ENCODE results near the gene HABP4.

Gene HABP4

GRCh38 chr9:96510258-96510657 is 60.3 kb downstream of the HABP4 start:
- no peak for TF ChIP-seq CTCF (IDR thresholded peaks at IDR 0.05; ENCODE audit: control insufficient read depth, extremely low read depth, insufficient read depth)
- H3K4me3 ChIP-seq (ENCODE audit: low read depth, low read length), result no peak overlapping the region
- DNase-seq (ENCODE audit: low read depth), result no peak

GRCh38 chr9:96512240-96512639 is 62.3 kb downstream of the HABP4 start:
- DNase-seq (ENCODE audit: low read depth), result no peak
- TF ChIP-seq CTCF (IDR thresholded peaks at IDR 0.05; ENCODE audit: control insufficient read depth, extremely low read depth, insufficient read depth), result no peak
- no peak overlapping the region for H3K4me3 ChIP-seq (ENCODE audit: low read depth, low read length)

GRCh38 chr9:96513622-96514021 is 63.7 kb downstream of the HABP4 start:
- H3K4me3 ChIP-seq (ENCODE audit: low read depth, low read length), result no peak overlapping the region
- DNase-seq (ENCODE audit: low read depth), result no peak
- no peak for TF ChIP-seq CTCF (IDR thresholded peaks at IDR 0.05; ENCODE audit: control insufficient read depth, extremely low read depth, insufficient read depth)

- TF ChIP-seq CTCF (IDR thresholded peaks at IDR 0.05; ENCODE audit: control insufficient read depth, extremely low read depth, insufficient read depth), result no peak
- DNase-seq (ENCODE audit: low read depth), result no peak
- H3K4me3 ChIP-seq (ENCODE audit: low read depth, low read length), result no peak overlapping the region
Observed at GRCh38 chr9:96514108-96514799, 64.3 kb downstream of the HABP4 start.

- no peak overlapping the region for H3K4me3 ChIP-seq (ENCODE audit: low read depth, low read length)
- no peak for DNase-seq (ENCODE audit: low read depth)
- no peak for TF ChIP-seq CTCF (IDR thresholded peaks at IDR 0.05; ENCODE audit: control insufficient read depth, extremely low read depth, insufficient read depth)
Observed at GRCh38 chr9:96514800-96515158, 64.8 kb downstream of the HABP4 start.

GRCh38 chr9:96515621-96516470 is 65.9 kb downstream of the HABP4 start:
- no peak overlapping the region for H3K4me3 ChIP-seq (ENCODE audit: low read depth, low read length)
- TF ChIP-seq CTCF (IDR thresholded peaks at IDR 0.05; ENCODE audit: control insufficient read depth, extremely low read depth, insufficient read depth), result no peak
- no peak for DNase-seq (ENCODE audit: low read depth)

All from LNCaP clone FGC (cell line).